Measurements from ENCODE around the gene NAA50.

Gene NAA50

GRCh38 chr3:113741086-113741485, 5.0 kb downstream of the NAA50 start:
- no peak for DNase-seq

GRCh38 chr3:113736548-113737089, 9.4 kb downstream of the NAA50 start:
- DNase-seq, result no peak

DNA sequence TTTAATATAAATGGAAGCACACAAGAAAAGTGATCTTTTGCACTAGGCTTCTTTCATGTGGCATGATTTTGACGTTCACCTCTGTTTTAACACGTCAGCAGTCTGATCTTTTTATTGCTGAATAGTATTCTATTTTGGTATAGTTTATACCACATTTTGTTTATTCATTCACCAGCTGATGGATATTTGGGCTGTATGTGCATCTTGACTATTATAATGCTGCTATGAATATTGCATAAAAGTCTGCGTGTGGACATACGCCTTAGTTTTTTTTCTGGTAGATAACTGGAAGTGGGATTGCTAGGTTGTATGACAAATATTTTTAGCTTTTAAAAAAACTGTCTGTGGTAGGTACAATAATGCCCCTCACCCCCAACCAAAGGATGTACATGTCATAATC, 14.4 kb downstream of the NAA50 start:
- DNase-seq, result no peak

DNA sequence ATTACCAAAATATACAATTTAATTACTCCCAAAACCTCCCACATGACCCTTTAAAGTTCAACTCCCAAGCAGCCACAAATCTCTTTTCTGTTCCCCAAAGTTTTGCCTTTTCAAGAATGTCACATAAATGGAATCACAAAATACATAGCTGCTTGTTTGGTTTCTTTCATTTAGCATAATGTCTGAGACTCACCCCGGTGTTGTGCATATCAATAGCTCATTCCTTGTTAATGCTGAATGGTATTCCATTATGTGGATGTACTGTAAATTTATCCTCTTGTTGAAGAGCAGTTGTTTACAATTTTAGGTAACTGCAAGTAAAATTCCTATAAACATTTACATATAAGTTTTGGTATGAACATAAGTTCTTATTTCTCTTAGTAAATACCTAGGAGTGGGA, 15.5 kb downstream of the NAA50 start:
- DNase-seq, result no peak

- DNase-seq, result no peak
Observed at GRCh38 chr3:113728661-113729060, 17.4 kb downstream of the NAA50 start.

- no peak for DNase-seq
Observed at GRCh38 chr3:113721636-113722035, 24.4 kb downstream of the NAA50 start.

GRCh38 chr3:113719758-113720157, 26.3 kb downstream of the NAA50 start:
- DNase-seq, result no peak

DNA sequence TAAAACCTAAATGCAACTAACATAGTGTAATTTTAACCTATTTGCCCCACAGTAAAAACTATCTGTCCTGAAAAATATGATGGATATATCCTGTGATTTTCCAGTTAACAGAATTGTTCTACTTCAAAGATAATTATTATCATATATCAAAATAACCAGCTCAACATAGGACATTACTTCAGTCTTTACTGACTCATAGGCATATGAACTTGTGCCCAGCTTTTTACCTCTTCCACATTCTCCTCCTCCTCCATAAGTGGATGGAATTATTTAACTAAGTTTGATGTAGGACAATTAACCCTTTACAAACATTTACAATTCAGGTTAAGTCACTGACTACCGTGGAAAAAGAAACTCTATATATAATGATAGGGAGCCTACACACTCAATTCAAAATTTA, 26.8 kb downstream of the NAA50 start:
- no peak for DNase-seq

- no peak for DNase-seq
Observed at GRCh38 chr3:113717818-113718217, 28.2 kb downstream of the NAA50 start.

DNA sequence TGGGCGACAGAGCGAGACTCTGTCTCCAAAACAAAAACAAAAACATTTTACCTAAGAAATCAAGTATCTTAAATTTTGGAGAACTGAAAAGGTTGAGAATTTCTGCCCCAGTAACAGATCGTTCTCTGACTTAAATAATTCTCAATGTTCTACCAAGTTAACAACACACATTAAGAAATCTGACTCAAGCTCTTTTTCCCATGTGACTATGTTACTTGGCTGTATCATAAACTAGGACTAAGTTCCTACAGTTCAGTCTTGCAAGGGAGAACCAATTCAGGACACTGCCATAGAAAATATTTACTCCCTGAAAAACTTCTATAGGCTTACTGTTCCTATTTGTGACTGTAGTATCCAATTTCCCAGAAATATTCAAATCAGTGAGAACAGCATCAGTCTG, 28.7 kb downstream of the NAA50 start:
- DNase-seq, result no peak

DNA sequence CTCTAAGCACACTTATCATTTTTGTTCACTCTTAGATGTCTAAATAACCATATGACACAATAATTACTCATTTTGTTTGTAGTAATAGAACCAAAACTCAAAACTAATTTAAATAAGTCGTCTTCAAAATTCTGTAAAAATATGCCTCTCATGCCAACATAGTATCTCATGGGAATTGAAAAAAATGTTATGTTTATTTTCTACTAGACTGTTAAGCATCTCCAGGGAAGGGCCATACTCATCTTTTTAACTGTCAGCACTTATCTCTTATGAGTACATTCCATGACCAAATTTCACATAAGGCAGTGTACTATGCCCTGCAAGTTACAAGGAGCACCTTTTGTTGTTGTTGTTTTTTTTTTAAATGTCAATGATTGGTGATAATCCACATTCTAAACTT, 31.3 kb downstream of the NAA50 start:
- no peak for DNase-seq

DNA sequence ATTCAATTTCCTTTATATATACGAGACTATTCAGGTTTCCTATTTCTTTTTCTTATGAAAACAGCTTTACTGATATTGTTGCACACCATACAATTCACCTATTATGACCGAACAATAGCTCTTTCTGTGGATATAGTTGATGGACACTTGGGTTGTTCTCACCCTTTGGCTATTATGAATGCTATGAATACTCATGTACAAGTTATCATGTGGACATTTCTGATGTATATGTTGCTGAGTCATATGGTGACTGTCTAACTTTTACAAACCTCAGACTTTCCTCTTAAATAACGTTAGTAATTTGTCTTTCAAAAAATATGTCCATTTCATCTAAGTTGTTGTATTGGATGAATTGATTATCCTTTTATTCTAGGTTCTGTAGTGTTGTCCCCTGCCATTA, 33.9 kb downstream of the NAA50 start:
- no peak for DNase-seq

- DNase-seq, result no peak
Observed at GRCh38 chr3:113707835-113708234, 38.2 kb downstream of the NAA50 start.

DNA sequence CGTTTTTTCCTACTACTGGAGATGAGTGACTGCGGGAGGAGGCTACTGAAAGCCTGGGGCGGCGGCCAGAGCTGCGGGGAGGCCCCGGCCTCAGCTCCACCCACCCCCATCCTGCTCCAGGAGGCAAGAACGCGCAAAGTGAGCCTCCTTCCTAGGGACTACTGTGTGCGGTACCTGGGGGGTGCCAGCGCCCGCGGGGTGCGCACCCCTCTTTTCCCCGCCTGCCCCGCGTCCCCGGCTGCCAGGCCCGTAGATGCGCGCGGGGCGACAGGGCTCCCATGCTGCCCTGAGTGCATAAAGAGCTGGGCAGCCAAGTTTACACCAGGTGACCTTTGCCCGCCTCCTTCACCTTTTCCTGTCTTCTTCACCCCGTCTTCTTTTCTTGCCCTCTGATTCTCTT, 47.1 kb downstream of the NAA50 start:
- no peak for DNase-seq

- no peak for DNase-seq
Observed at GRCh38 chr3:113698213-113698742, 47.8 kb downstream of the NAA50 start.

DNA sequence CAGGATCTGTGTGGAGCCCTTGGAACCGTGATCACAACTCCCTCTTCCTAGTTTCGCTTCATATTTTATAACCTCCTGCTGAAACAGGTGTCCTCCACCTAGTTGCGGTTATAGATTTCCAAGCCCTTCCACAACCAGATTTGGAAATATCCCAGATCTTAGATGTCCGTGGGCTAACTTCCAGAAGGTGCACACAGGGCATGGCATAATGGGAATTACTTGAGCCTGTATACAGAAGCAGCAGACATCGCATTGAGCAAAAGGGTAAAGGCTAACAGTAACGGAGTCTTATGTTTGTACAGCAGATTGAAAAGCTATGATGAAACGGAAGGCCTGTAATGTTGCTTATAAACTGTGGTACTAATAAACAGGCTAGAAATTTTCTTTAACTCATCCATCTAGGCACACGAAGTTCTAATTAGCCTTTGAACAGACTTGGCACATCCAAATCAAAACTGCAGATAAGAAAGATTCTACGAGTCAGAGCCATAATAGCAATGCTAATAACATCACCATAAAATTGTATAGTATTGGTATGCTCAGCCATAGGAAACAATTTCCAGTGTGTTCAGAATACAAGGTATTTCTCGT, 48.5 kb downstream of the NAA50 start:
- DNase-seq, result no peak

DNA sequence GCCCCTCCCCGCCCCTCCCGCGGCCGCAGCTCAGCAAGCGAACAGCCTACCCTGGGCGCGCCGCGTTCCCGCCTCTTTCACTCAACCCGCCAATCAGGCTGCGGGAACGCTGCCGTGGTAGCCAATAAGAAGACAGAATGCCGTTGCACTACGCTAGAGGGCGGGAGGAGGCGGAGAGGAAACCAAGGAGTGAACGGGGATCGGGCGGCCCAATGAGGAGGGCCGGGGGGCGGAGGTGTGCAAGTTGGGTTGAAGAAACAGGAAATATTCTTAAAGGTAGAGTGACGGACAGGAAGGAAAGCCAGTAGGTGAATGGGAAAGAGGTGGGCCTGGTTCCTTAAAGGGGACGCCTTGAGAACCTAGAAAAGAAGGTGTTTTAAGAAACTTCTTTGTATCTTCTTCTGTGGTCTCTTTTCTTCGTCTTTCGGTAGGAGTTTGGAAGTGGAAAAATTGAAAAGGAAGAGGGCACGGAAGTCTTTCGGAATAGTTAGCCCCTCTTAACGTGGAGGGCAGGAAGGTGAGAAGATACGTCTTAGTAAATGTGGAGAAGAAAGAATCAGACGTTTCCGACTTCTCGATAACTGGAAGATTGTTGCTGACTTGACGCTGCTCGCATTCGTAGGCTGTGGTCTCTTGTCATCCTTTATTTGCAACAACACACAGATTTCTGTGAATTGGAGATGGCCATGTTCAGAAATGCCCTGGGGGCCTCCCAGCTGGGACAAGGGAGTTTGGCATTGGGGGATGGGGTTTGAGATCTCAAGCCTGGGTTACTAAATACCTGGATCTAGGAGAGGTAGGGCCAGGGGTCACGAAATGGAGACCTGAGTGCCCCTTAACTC, 49.2 kb downstream of the NAA50 start:
- peak; percentile 96 for DNase-seq

GRCh38 chr3:113695786-113696645, 50.0 kb downstream of the NAA50 start, which contains the start of gene USF3:
TSS of gene USF3 (minus strand) at chr3:113696642. CDS start at chr3:113674878, 21,764 bp downstream.
- DNase-seq, result peak; percentile 76

- no peak for DNase-seq
Observed at GRCh38 chr3:113695431-113695785, 50.6 kb downstream of the NAA50 start.

GRCh38 chr3:113690482-113690881, 55.6 kb downstream of the NAA50 start:
- no peak for DNase-seq

DNA sequence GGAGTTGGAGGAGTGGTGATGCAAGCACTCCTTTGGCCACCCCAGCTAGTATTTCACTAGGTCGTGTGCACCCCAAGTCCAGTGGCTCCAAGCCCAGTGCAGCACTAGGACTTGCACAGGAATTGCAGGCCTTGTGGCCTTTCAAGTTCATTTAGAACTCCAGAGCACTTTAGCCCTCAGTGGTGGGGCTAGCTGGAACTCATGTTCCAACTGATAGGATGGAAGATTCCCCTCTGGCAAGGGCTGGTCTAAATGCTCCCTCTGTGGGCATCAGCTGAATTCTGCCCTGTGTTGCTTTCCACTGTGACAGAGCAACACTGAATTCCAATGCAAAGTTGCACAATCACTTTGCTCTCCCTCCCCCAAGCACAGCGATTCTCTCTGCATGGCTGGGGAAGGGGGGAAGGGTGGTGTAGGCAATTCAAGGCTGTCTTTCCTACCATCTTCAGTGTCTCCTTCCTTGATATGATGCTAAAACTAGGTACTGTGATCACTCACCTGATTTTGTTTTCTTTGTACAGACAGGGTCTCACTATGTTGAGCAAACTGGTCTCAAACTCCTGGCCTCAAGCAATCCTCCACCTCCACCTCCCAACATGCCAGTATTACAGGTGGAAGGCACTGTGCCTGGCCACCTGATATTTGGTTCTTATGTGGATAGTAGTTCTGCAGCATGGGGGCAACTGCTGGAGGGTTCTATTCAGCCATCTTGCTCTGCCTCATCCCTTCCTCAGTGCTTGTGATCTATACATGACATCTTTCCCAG, 59.9 kb downstream of the NAA50 start:
- no peak for DNase-seq

GRCh38 chr3:113685124-113685523, 60.9 kb downstream of the NAA50 start:
- no peak for DNase-seq

Measured in stimulated activated CD4-positive, alpha-beta T cell treated with anti-CD3 and anti-CD28 coated beads, Interleukin-12 subunit alpha, Interleukin-12 subunit beta, amount 100 ng/mL, for 4 hours (primary cell).